ENCODE results near the gene VAC14. TPM values are rescaled to one million over a fixed set of nuclear protein-coding genes. Genes with fewer than 3 reads are reported as not detected.
A peak's percentile ranks its signal among the peaks of the same experiment; 100 is the strongest.

VAC14 gene
- total and polyA plus RNA-seq, 4 donors, result 22.3 to 47.0 (median 39.5) TPM

GRCh38 chr16:70697594-70698170 is 103.3 kb downstream of the VAC14 start:
- DNase-seq (ENCODE audit: low read depth in 4 of 6, low spot score in 6 of 6), result no peak
- Histone ChIP-seq H3K4me3 (ENCODE audit: low read depth, low read length) (no peak overlapping the region), H3K27me3 (ENCODE audit: control insufficient read depth, insufficient read depth, low read length) (no peaks in the 10 kb centered on the region), H3K36me3 (ENCODE audit: control insufficient read depth, insufficient read depth, low read length) (peaks cover 78% of the 10 kb centered on the region), H3K4me1 (ENCODE audit: control insufficient read depth, insufficient read depth, low read length) (peaks cover 97% of the 10 kb centered on the region), H3K27ac (ENCODE audit: low read depth, low read length) (no peak overlapping the region), H3K9me3 (ENCODE audit: control insufficient read depth, insufficient read depth, low read length) (no peaks in the 10 kb centered on the region)
- WGBS (ENCODE audit: insufficient coverage), result 77% methylated on average over 13 of the region's 14 CpGs

GRCh38 chr16:70696952-70697593 is 103.9 kb downstream of the VAC14 start:
- Histone ChIP-seq H3K27ac (ENCODE audit: low read depth, low read length) (no peak overlapping the region), H3K36me3 (ENCODE audit: control insufficient read depth, insufficient read depth, low read length) (peaks cover 78% of the 10 kb centered on the region), H3K9me3 (ENCODE audit: control insufficient read depth, insufficient read depth, low read length) (no peaks in the 10 kb centered on the region), H3K27me3 (ENCODE audit: control insufficient read depth, insufficient read depth, low read length) (no peaks in the 10 kb centered on the region), H3K4me3 (ENCODE audit: low read depth, low read length) (no peak overlapping the region), H3K4me1 (ENCODE audit: control insufficient read depth, insufficient read depth, low read length) (peaks cover 97% of the 10 kb centered on the region)
- DNase-seq (ENCODE audit: low read depth in 4 of 6, low spot score in 6 of 6), result no peak
- 67% methylated on average over 12 of the region's 19 CpGs for WGBS (ENCODE audit: insufficient coverage)

- H3K4me3 ChIP-seq (ENCODE audit: low read depth, low read length), result no peak overlapping the region
- peaks cover 80% of the 10 kb centered on the region for H3K36me3 ChIP-seq (ENCODE audit: control insufficient read depth, insufficient read depth, low read length)
- 91% methylated on average over 5 of the region's 8 CpGs for WGBS (ENCODE audit: insufficient coverage)
- no peak for DNase-seq (ENCODE audit: low read depth in 4 of 6, low spot score in 6 of 6)
- H3K4me1 ChIP-seq (ENCODE audit: control insufficient read depth, insufficient read depth, low read length), result peaks cover 97% of the 10 kb centered on the region
- no peaks in the 10 kb centered on the region for H3K9me3 ChIP-seq (ENCODE audit: control insufficient read depth, insufficient read depth, low read length)
- H3K27me3 ChIP-seq (ENCODE audit: control insufficient read depth, insufficient read depth, low read length), result no peaks in the 10 kb centered on the region
- H3K27ac ChIP-seq (ENCODE audit: low read depth, low read length), result no peak overlapping the region
Observed at GRCh38 chr16:70696355-70696754, 104.6 kb downstream of the VAC14 start.

DNA sequence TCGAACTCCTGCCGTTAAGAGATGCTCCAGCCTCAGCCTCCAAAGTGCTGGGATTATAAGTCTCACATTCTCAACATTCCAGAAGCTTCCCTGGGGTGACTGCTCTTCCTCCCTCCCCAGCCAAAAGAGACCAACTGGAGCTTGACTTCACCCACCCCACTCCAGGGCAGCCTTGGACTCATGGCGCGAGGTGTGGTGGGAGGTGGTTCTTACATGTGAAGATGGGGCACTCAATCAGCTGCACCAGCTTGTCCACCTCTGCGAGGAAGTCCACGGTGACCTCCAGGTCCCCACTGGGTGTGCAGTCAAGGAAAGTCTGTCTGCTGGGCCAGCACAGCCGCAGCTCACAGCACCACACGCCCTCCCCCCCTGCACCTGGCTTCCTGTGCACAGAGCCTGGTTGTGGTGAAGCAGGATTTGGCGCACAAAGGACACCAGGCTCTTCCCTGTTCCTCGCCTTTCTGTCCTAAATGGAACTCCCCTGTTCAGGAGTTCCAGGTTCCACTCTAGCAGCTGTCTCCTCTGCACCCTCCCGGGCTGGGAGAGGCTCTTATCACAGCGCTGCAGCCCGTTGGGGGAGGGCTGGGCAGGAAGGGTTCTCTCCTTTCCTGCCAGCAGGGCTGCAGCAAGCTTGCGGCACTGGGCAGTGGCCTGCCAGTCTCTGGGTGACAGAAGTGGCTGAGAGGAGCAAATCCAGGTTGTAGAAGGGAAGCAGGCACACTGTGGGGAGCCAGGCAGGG is 105.5 kb downstream of the VAC14 start:
- Histone ChIP-seq H3K9me3 (ENCODE audit: control insufficient read depth, insufficient read depth, low read length) (no peaks in the 10 kb centered on the region), H3K27me3 (ENCODE audit: control insufficient read depth, insufficient read depth, low read length) (no peaks in the 10 kb centered on the region), H3K4me1 (ENCODE audit: control insufficient read depth, insufficient read depth, low read length) (peaks cover 97% of the 10 kb centered on the region), H3K4me3 (ENCODE audit: low read depth, low read length) (no peak overlapping the region), H3K27ac (ENCODE audit: low read depth, low read length) (no peak overlapping the region), H3K36me3 (ENCODE audit: control insufficient read depth, insufficient read depth, low read length) (peaks cover 82% of the 10 kb centered on the region)
- DNase-seq (ENCODE audit: low read depth in 4 of 6, low spot score in 6 of 6), result peak in 1 of 6 donors; percentile 9
- WGBS (ENCODE audit: insufficient coverage), result 67% methylated on average over 8 of the region's 14 CpGs

DNA sequence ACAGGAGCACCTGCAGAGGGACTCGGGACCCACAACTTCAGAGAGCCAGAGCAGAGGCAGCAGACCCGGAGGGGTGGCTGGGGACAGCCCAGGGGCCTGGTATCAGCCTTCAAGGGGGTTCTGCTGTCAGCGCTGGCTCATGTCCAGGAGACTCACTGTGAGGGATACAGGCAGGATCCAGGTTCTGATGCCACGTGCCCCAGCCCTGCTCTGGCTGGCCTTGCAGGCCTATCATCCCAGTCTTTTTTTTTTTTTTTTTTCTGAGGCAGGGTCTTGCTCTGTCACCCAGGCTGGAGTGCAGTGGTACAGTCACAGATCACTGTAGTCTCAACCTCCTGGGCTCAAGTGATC is 106.1 kb downstream of the VAC14 start:
- H3K9me3 ChIP-seq (ENCODE audit: control insufficient read depth, insufficient read depth, low read length), result no peaks in the 10 kb centered on the region
- peaks cover 97% of the 10 kb centered on the region for H3K4me1 ChIP-seq (ENCODE audit: control insufficient read depth, insufficient read depth, low read length)
- H3K27ac ChIP-seq (ENCODE audit: low read depth, low read length), result peak overlapping the region; percentile 98
- DNase-seq (ENCODE audit: low read depth in 4 of 6, low spot score in 6 of 6), result peak in 2 of 6 donors; percentile 48 to 63
- H3K36me3 ChIP-seq (ENCODE audit: control insufficient read depth, insufficient read depth, low read length), result peaks cover 82% of the 10 kb centered on the region
- 41% methylated on average over 4 of the region's 4 CpGs for WGBS (ENCODE audit: insufficient coverage)
- no peak overlapping the region for H3K4me3 ChIP-seq (ENCODE audit: low read depth, low read length)
- no peaks in the 10 kb centered on the region for H3K27me3 ChIP-seq (ENCODE audit: control insufficient read depth, insufficient read depth, low read length)

DNA sequence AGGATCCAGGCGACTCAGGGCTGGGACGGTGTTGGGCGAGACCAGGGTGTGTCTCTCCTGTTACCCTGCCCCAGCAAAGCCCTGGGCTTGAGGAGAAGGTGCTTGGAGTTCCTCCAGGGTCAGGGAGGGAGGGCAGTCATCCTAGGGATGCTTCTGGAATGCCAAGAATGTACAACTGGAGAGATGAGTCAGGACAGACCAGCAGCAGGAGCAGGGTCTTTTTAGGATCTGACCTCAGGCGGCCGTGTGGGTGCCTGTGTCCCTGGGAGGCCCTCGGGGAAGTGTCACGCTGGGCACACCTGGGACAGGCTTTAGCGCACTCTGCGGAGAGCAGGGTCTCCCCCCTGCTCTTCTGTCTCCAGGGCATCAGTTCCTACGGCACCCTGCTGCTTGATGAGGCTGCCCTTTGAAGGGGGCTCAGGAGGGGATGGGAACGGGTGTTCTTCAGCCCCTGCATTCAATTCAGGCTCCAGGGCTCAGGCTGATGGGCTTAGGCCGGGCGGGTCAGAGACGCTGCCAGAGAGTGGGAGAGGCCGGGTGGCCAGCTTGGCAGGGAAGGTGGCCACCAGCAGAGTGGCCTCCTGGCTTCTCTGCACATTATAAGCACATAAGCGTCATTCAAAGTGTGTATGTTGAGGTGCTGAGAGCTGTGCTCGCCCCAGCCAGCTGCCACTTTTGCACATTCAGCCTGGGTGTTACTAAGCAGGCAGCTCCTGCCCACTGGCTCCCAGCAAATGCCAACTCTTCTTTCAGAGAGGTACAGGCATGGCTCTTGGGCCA is 106.7 kb downstream of the VAC14 start:
- Histone ChIP-seq H3K36me3 (ENCODE audit: control insufficient read depth, insufficient read depth, low read length) (peaks cover 83% of the 10 kb centered on the region), H3K4me3 (ENCODE audit: low read depth, low read length) (no peak overlapping the region), H3K9me3 (ENCODE audit: control insufficient read depth, insufficient read depth, low read length) (no peaks in the 10 kb centered on the region), H3K27ac (ENCODE audit: low read depth, low read length) (peak overlapping the region; percentile 98), H3K27me3 (ENCODE audit: control insufficient read depth, insufficient read depth, low read length) (no peaks in the 10 kb centered on the region), H3K4me1 (ENCODE audit: control insufficient read depth, insufficient read depth, low read length) (peaks cover 97% of the 10 kb centered on the region)
- DNase-seq (ENCODE audit: low read depth in 4 of 6, low spot score in 6 of 6), result no peak
- WGBS (ENCODE audit: insufficient coverage), result 51% methylated on average over 15 of the region's 17 CpGs

- H3K4me3 ChIP-seq (ENCODE audit: low read depth, low read length), result no peak overlapping the region
- no peaks in the 10 kb centered on the region for H3K9me3 ChIP-seq (ENCODE audit: control insufficient read depth, insufficient read depth, low read length)
- 40% methylated on average over 28 of the region's 29 CpGs for WGBS (ENCODE audit: insufficient coverage)
- H3K36me3 ChIP-seq (ENCODE audit: control insufficient read depth, insufficient read depth, low read length), result peaks cover 79% of the 10 kb centered on the region
- peak in 2 of 6 donors; percentile 79 to 91 for DNase-seq (ENCODE audit: low read depth in 4 of 6, low spot score in 6 of 6)
- H3K27me3 ChIP-seq (ENCODE audit: control insufficient read depth, insufficient read depth, low read length), result no peaks in the 10 kb centered on the region
- H3K4me1 ChIP-seq (ENCODE audit: control insufficient read depth, insufficient read depth, low read length), result peaks cover 100% of the 10 kb centered on the region
- peak overlapping the region; percentile 98 for H3K27ac ChIP-seq (ENCODE audit: low read depth, low read length)
Observed at GRCh38 chr16:70692873-70693671, 107.9 kb downstream of the VAC14 start.

DNA sequence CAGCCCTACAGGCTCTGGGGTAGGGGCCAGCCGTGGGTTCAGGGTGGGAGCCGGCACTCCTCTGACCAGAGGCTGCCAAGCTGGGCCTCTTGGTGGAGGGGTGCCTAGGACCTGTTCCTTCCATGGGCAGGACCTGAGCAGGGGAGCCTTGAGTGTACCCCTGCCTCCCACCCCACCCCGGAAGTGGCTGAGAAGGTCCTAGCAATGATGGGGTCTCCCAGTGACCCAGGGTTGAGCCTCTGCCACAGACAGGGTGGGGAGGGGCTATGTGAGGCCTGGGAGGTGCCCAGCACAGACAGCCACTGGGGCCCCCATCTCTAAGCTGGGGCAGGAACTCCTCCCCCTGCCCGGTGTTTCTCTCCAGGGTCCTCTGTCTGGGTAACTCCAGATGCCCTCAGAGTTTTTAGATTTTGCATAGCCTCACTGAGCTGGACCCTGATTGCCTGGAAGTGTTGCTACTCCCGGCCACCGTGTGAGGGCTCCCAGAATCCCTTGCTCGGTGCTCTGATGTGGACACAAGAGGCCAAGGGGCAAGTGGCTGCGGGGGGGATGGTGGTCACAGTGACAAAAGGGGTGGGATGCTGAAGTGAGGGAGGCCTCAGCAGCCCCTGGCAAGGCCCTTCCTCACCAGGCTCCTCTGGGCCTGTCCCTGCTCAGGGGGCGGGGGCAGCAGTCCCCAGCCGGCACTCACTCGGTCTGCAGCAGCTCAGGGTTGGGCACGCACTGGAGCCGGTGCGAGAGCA is 108.7 kb downstream of the VAC14 start:
- DNase-seq (ENCODE audit: low read depth in 4 of 6, low spot score in 6 of 6), result peak in 1 of 6 donors; percentile 37
- H3K4me3 ChIP-seq (ENCODE audit: low read depth, low read length), result no peak overlapping the region
- H3K27ac ChIP-seq (ENCODE audit: low read depth, low read length), result peak overlapping the region; percentile 98
- peaks cover 78% of the 10 kb centered on the region for H3K36me3 ChIP-seq (ENCODE audit: control insufficient read depth, insufficient read depth, low read length)
- peaks cover 100% of the 10 kb centered on the region for H3K4me1 ChIP-seq (ENCODE audit: control insufficient read depth, insufficient read depth, low read length)
- no peaks in the 10 kb centered on the region for H3K27me3 ChIP-seq (ENCODE audit: control insufficient read depth, insufficient read depth, low read length)
- no peaks in the 10 kb centered on the region for H3K9me3 ChIP-seq (ENCODE audit: control insufficient read depth, insufficient read depth, low read length)
- 16% methylated on average over 12 of the region's 14 CpGs for WGBS (ENCODE audit: insufficient coverage)

Data from spinal cord (tissue), 10 donors.